ENCODE results near the gene CHCHD3.

The CHCHD3 gene

DNA sequence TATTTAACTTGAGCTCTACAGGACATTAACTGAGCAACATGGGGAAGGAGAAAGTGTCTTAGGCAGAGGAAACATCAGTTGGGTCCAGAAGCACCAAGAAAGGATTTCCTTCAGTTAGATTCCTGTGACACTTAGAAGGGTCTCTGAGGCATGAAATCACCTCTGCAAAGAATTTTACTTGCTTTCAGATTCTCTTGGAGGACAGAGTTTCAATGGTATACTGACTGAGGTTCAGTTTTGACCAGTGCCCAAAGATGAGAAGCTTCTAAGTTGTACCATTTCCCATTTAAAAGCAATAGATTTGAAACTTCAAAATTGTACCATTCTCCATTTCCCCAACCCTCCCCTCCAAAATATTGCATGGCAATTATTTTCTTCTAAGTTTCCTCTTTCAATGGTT, 102.4 kb downstream of the CHCHD3 start:
- H2AFZ ChIP-seq (ENCODE audit: low read depth): no peak overlapping the region
- peaks cover 6% of the 10 kb centered on the region; the same call in 1 of the 2 replicates for H3K79me2 ChIP-seq (ENCODE audit: insufficient read depth, low read depth)
- peak overlapping the region; percentile 46 for H3K4me2 ChIP-seq
- no peak overlapping the region for H3K9ac ChIP-seq
- H3K4me3 ChIP-seq (IDR thresholded peaks at IDR 0.05; ENCODE audit: insufficient read depth, low read depth, low read length): no peak overlapping the region
- TF ChIP-seq, protein P1, sequence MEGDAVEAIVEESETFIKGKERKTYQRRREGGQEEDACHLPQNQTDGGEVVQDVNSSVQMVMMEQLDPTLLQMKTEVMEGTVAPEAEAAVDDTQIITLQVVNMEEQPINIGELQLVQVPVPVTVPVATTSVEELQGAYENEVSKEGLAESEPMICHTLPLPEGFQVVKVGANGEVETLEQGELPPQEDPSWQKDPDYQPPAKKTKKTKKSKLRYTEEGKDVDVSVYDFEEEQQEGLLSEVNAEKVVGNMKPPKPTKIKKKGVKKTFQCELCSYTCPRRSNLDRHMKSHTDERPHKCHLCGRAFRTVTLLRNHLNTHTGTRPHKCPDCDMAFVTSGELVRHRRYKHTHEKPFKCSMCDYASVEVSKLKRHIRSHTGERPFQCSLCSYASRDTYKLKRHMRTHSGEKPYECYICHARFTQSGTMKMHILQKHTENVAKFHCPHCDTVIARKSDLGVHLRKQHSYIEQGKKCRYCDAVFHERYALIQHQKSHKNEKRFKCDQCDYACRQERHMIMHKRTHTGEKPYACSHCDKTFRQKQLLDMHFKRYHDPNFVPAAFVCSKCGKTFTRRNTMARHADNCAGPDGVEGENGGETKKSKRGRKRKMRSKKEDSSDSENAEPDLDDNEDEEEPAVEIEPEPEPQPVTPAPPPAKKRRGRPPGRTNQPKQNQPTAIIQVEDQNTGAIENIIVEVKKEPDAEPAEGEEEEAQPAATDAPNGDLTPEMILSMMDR (conservative IDR thresholded peaks at IDR 0.05; ENCODE audit: low read depth, low read length): no peak
- H3K4me1 ChIP-seq (ENCODE audit: low read depth, poor library complexity, severe bottlenecking): peaks cover 57% of the 10 kb centered on the region
- H3K36me3 ChIP-seq (ENCODE audit: insufficient read depth): no peaks in the 10 kb centered on the region
- H4K20me1 ChIP-seq (ENCODE audit: insufficient read depth): peaks cover 13% of the 10 kb centered on the region; the same call in 1 of the 2 replicates
- H3K27me3 ChIP-seq (ENCODE audit: insufficient read depth, low read depth): no peaks in the 10 kb centered on the region
- peak overlapping the region; percentile 49; the same call in 1 of the 2 replicates for H3K27ac ChIP-seq

DNA sequence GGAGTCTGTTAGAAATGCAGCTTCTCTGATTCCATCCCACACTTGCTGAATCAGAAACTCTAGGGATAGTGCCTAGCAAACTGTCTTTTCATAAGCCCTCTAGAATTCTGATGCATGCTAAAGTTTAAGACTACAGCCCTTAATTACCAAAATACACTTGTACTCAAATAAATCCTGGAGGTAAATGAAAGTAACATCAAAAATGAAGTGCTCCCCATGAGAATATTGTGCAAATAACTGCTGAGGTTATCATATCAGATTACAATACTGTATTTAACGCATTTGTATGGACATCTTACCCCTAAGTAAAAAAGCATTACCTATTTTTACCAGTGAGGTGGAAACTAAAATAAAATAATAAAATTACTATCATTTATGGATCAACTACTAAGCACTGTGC, 104.7 kb downstream of the CHCHD3 start:
- H3K9ac ChIP-seq: no peak overlapping the region
- peaks cover 6% of the 10 kb centered on the region; the same call in 1 of the 2 replicates for H3K79me2 ChIP-seq (ENCODE audit: insufficient read depth, low read depth)
- peak overlapping the region; percentile 12 for H3K27ac ChIP-seq
- H3K36me3 ChIP-seq (ENCODE audit: insufficient read depth): no peaks in the 10 kb centered on the region
- peaks cover 57% of the 10 kb centered on the region for H3K4me1 ChIP-seq (ENCODE audit: low read depth, poor library complexity, severe bottlenecking)
- H4K20me1 ChIP-seq (ENCODE audit: insufficient read depth): peaks cover 13% of the 10 kb centered on the region; the same call in 1 of the 2 replicates
- H3K27me3 ChIP-seq (ENCODE audit: insufficient read depth, low read depth): no peaks in the 10 kb centered on the region
- H2AFZ ChIP-seq (ENCODE audit: low read depth): no peak overlapping the region
- H3K4me3 ChIP-seq (IDR thresholded peaks at IDR 0.05; ENCODE audit: insufficient read depth, low read depth, low read length): no peak overlapping the region
- TF ChIP-seq, protein P1 (conservative IDR thresholded peaks at IDR 0.05; ENCODE audit: low read depth, low read length): no peak
- H3K4me2 ChIP-seq: peak overlapping the region; percentile 15; the same call in 1 of the 2 replicates

DNA sequence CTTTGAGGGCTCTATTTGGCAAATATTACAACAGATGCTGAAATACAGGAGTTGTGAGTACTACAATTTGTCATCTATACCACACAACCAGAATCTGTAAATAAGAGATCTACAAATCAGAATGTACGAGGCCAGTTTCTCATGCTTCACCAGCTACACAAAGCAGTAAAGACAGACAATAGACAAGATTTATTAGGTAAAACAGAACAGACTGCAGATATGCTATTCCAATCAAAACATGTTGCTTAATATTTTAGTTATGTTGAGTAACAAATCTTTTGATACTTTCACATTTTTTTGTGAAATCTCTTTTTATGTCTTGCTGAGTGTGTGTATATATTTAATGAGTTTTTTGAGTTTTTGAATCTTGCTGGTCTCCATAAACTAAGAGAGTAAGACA, 109.1 kb downstream of the CHCHD3 start:
- no peaks in the 10 kb centered on the region for H3K36me3 ChIP-seq (ENCODE audit: insufficient read depth)
- no peaks in the 10 kb centered on the region for H3K27me3 ChIP-seq (ENCODE audit: insufficient read depth, low read depth)
- H3K27ac ChIP-seq: no peak overlapping the region
- H3K4me1 ChIP-seq (ENCODE audit: low read depth, poor library complexity, severe bottlenecking): peaks cover 46% of the 10 kb centered on the region
- H3K79me2 ChIP-seq (ENCODE audit: insufficient read depth, low read depth): peaks cover 6% of the 10 kb centered on the region; the same call in 1 of the 2 replicates
- H3K4me3 ChIP-seq (IDR thresholded peaks at IDR 0.05; ENCODE audit: insufficient read depth, low read depth, low read length): no peak overlapping the region
- TF ChIP-seq, protein P1 (conservative IDR thresholded peaks at IDR 0.05; ENCODE audit: low read depth, low read length): no peak
- no peak overlapping the region for H2AFZ ChIP-seq (ENCODE audit: low read depth)
- 0 out of 2 replicates have a peak, but pooled peaks cover 7% of the 10 kb centered on the region for H4K20me1 ChIP-seq (ENCODE audit: insufficient read depth)
- no peak overlapping the region for H3K9ac ChIP-seq
- no peak overlapping the region for H3K4me2 ChIP-seq

DNA sequence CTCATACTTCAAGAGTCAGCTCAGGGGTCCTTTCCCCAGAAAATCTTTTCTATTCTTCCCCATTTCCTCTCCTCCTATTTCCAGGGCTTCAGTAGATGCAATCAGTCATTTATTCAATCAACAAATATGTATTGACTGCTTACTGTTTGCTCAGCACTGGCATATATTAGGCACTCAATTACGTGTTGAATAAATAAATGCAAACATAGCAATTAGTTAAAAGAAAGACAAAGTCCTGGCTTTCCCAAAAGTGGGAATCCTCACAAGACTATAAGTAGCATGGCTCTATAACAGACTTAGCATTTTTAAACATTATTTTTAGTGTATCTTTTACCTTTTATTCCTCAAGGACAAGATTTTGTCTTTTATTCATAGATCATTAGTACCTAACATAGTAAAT, 111.6 kb downstream of the CHCHD3 start:
- Histone ChIP-seq H3K36me3 (ENCODE audit: insufficient read depth) (no peaks in the 10 kb centered on the region), H3K4me2 (no peak overlapping the region), H3K9ac (no peak overlapping the region), H3K4me1 (ENCODE audit: low read depth, poor library complexity, severe bottlenecking) (peaks cover 32% of the 10 kb centered on the region), H3K27ac (no peak overlapping the region), H3K4me3 (IDR thresholded peaks at IDR 0.05; ENCODE audit: insufficient read depth, low read depth, low read length) (no peak overlapping the region), H2AFZ (ENCODE audit: low read depth) (no peak overlapping the region), H3K79me2 (ENCODE audit: insufficient read depth, low read depth) (peaks cover 7% of the 10 kb centered on the region; the same call in 1 of the 2 replicates), H4K20me1 (ENCODE audit: insufficient read depth) (no peaks in the 10 kb centered on the region), H3K27me3 (ENCODE audit: insufficient read depth, low read depth) (no peaks in the 10 kb centered on the region)
- TF ChIP-seq, protein P1 (conservative IDR thresholded peaks at IDR 0.05; ENCODE audit: low read depth, low read length): no peak
